HG02588 (cell line): ENCODE results near the gene MFGE8.
A peak's percentile ranks its signal among the peaks of the same experiment; 100 is the strongest.
"Not testable (repeated sequence)": the region's sequence is repeated elsewhere in the genome, so short reads cannot be mapped to it uniquely, and the experiment has no call there.

Experiments
- ATAC-seq: cut with Tn5 transposase; IDR thresholded peaks from one replicate; pipeline ENCODE4 v1.9.1; 2021; ENCODE audit warnings: mild to moderate bottlenecking, moderate library complexity; ENCODE audit not compliant: unreplicated experiment

The MFGE8 gene, protein sequence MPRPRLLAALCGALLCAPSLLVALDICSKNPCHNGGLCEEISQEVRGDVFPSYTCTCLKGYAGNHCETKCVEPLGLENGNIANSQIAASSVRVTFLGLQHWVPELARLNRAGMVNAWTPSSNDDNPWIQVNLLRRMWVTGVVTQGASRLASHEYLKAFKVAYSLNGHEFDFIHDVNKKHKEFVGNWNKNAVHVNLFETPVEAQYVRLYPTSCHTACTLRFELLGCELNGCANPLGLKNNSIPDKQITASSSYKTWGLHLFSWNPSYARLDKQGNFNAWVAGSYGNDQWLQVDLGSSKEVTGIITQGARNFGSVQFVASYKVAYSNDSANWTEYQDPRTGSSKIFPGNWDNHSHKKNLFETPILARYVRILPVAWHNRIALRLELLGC

DNA sequence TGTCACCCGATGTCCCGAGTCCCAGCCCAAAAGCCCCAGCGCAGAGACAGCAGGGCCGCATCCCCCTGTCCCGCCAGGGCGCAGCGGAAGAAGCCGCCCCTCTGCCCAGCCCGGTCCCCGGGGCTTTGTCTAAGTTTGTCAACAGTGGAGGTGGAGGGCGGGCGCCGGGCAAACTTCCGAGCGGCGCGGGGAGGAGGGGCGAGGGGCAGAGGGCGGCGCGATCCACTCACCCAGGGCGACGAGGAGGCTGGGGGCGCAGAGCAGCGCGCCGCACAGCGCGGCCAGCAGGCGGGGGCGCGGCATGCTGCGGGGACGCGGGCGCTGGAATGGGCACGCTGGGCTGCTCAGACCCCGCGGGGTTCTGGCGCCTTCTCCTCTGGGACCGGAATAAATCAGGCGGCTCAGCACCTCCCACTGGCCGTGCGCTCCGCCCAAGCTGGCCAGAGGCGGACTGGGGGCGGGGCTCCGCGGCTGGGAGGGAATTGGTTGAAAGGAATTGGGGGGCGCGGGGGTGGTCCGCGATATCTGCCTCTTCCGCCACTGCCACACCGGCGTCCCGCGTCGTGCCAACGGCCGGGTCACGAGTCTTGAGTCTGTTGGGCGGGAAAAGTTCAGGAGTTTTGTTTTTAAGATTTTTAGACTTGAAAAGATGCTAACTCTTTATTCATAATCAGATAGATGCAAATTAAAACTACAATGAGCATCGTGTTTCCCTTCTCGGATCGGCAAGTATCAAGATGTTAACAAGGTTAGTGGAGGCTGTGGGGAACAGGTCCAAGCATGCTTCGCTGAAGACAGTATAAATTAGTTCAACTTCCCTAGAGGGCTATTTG, at the start of gene MFGE8:
Gene MFGE8 (minus strand): TSS at position 363 of the 833 bp plus-strand sequence. CDS start 60 bp downstream, at position 303.
- peak; percentile 75 for ATAC-seq

DNA sequence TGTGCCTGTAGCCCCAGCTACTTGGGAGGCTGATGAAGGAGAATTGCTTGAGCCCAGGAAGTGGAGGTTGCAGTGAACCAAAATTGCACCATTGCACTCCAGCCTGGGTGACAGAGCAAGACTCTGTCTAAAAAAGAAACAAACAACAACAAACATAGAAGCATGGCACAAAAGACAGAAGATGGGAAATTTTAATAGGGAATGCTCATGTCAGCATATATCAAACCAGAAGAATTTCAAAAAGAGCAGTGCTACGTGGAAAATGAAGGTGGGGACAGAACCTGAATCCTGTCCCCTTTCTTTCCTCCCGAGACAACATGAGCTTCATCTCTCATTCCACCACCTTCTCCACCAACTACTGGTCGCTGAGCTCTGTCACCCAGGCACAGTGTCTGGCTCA, 46.3 kb upstream of the MFGE8 start:
- ATAC-seq: no peak

DNA sequence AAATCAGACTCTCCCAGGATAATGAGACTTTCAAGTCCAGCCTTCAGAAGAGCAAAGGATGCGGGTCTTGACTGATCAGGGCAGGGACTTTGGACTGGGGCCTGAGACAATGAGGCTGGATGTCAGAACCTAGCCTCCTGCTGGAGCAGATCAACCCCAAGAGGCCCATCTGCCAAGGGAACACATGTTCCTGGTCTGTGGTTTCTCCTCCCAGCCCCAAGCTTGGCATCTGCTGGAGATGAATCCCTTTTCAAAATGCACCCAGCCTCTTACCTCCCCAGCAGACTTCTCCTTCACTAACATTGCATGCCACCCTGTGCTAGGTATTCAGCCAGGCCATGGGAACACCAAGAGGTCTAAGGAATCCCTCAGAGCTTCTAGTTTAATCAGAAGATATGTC, 43.7 kb upstream of the MFGE8 start:
- ATAC-seq: no peak

DNA sequence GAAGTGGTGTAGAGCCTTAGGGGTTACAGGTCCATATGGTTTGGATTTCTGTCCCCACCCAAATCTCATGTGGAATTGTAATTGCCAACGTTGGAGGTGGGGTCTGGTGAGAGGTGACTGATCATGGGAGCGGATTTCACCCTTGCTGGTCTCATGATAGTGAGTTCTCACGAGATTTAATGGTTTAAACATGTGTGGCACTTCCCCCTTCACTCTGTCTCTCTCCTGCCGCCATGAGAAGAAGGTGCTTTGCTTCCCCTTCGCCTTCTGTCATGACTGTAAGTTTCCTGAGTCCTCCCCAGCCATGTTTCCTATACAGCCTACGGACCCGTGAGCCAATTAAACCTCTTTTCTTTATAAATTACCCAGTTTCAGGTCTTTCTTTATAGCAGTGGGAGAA, 43.1 kb upstream of the MFGE8 start:
- ATAC-seq: no peak

DNA sequence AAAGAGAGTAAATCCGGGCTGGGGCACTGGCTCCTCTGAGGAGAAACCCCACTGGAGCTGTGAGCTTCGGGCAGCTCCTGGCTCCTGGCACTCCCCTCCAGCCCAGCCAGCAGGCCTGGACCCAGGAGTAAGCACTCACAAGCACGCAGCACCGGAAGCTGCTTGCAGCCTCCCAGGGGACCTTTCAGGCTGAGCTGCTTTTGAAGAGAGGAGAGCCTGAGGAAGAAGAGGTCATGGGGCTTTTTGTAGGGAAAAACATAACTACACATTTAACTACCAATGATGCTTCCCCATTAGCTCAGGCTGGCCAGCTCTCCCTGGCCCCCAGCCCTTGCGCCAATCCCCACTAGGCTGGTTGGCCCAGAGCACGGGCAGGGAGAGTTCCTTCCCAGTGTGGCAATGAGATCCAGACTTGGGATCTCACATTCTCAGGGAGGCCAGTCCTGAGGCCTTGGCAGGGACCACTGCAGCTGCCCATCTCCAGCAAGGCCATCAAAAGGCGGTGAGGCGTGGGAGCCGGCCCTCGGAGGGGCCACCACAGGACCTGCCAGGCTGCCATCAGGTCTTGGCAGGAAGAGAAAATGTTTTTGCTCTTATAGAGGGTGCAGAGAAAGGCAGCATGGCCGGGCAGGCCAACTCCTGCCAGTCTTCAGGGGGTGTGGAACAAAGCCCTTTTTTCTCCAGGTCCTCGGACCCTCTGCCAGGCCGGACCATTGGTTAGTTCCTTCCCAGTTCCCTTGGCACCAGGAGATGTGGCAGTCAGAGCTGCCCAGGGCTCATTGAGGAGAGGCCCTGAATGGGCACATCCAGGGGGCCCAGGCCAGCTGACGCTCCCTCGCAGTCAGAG, 41.5 kb upstream of the MFGE8 start:
- no peak for ATAC-seq

DNA sequence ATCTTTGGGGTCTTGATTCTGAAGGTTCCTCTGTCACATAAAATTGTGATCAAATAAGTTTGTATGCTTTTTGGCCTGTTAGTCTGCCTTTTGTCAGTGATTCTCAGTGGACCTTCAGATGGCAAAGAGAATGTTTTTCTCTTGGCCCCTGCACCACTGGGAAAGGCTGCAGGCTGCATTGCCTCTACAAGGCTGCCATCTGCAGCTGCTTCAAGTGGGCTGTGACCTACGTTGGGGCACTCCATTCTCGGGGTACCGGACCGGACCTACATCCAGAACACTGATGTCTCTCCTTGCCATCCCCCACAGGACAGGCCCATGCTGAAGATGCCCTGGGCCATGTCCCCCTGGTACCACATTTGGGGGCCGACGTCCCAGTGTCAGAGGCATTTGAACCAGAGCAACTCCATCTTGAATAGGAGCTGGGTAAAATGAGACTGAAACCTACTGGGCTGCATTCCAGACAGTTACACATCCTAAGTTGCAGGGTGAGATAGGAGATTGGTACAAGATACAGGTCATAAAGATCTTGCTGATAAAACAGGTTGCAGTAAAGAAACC, 37.5 kb upstream of the MFGE8 start:
- no peak for ATAC-seq

DNA sequence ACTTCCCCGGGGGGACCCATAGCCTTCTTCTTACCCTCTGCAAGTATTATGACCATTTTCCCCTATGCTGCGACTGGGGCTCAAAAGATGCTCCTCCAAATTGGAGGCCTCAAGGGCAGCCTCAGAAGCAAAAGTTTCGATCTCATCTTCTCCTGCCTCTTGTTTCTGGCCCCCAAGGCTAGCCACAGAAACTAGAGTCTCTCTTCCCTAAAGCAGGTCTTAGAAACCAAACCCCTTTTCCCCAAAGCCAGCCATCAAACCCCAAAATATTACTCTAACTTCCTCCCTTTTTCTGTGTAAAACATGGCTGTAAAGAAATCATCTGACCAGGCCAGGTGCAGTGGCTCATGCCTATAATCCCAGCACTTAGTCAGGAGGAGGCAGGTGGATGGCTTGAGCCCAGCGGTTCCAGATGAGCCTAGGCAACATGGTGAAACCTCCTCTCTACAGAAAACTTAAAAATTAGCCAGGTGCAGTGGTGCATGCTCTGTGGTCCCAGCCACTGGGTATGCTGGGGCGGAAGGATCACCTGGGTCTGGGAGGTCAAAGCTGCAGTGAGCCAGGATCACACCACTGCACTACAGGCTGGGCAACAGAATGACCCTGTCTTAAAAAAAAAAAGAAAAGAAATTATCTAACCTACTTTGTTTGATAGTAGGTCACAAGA, 36.7 kb upstream of the MFGE8 start:
- no peak for ATAC-seq

DNA sequence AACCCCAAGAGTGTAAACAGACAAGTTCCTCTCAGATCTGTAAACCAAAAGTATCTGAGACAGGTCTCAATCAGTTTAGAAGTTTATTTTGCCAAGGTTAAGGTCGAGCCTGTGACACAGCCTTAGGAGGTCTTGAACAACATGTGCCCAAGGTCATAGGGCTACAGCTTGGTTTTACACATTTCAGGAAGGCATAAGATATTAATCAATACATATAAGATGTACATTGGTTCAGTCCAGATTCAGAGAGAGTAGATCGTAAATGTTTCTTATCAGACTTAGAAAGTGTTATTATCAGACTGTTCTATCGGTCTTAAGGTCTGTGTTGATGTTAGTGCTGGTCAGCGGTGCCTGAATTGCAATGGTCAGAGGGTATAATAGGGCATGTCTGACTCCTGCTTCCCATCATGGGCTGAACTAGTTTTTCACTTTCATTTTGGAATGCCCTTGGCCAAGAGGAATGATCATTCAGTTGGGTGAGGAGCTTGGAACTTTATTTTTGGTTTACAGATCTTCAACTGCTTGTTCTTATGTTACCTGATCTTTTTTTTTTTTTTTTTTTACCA, 27.0 kb upstream of the MFGE8 start:
- ATAC-seq: no peak

DNA sequence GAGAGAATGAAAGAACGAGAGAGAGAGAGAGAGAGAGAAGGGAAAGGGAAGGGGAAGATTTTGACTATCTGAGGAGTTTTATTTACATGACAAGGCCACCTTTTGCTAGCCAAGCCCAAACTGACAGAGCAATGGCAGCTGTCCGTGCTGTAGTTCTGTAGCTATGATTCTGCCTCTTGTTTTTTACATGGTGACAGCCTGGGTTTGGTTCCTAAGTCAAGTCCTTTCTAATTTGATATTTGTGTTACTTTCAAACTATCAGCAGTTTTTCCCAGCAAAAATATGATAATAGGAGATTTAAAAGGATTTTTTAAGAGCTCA, 26.3 kb upstream of the MFGE8 start:
- ATAC-seq: no peak

DNA sequence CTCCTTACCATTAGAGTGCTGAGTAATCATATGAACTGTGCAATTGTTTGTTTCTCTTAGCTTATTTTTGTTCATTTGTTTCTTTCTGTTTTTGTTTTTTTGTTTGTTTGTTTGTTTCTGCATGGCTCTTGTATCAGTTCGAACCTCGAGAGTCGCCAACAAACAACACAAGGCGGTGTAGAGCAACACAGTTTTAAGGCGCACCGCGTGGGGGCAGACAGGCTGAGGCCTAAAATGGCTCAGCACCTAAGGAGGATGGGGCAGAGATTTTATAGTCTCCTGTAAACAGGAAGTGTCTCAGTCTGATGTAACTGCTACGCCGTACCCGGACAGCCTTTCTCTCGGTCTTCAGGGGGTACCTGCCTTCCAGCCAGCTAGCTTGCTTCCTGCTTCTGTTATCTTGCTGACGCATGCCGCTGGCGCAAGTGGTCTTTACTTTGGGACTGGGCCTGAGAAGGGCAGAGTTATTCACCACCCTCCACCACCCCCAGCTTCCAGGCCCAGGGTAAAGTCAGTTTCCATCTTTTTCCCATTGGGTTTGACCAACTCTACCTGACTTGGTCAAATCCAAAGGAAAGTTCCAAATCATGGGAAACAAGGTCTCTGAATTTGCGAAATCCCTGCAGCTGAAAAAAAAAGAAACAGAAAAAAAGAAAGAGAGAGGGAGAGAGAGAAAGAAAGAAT, 25.8 kb upstream of the MFGE8 start:
- ATAC-seq: no peak

DNA sequence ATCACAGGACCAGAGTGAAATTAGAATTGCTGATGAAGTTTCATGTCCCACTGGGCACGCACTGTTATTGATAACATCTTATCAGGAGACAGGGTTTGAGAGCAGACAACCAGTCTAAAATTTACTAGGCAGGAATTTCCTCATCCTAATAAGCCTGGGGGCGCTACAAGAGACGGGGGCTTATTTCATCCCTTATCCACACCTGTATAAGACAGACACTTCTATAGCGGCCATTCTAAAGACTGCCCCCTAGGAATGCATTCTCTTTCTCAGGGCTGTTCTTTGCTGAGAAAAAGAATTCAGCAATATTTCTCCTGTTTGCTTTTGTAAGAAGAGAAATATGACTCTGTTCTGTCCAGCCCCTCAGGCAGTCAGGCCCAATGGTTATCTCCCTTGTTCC, 21.3 kb upstream of the MFGE8 start:
- not testable (repeated sequence) for ATAC-seq

DNA sequence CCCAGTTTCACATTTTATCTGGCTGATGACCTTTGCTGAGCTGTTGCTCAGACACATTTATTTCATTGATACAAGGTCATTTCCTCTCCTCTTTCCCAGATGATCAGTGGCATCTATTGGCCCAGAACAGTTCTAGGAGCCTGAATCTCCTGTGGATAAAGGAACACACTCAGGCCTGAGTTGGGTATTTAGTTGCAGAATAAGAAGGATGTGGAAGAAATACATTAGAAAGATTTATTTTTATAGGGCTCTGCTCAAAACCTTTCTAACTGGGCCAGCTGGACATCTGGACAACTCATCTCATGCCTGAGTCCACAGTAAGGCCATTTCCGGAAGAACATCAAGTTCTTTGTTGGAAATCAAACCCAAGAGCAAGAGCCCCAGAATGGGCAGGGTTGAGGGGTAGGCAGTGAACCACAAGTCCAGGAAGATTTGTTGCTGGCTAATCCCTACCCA, 19.7 kb upstream of the MFGE8 start:
- no peak for ATAC-seq

DNA sequence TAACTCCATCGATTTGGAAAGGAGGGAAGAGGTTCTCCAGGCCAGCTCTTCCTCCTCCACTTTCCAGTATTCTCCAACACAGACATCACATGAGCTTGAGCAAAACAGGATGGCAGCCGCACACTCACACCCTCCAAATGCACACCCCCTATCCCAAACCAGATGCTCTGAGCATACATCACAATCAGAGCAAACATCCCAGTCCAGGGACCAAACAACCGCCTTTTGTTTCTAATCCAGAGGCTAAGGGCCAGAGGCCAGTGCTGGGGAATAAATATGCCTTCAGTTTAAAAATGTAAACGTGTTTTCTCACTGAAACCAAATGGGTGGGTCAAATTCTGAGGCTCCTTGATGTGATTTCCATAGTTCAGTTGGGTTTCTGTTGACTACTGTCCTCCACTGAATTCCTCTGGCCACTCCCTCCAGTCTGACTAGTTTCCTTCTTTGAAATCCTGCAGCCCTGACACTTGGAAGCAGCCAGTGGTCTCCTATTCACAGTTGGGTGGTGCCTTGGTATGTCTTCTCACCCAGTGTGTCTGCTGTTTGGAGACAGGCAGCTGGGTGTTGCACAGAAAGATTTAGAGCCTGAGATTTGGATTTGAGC, 19.2 kb upstream of the MFGE8 start:
- ATAC-seq: no peak

DNA sequence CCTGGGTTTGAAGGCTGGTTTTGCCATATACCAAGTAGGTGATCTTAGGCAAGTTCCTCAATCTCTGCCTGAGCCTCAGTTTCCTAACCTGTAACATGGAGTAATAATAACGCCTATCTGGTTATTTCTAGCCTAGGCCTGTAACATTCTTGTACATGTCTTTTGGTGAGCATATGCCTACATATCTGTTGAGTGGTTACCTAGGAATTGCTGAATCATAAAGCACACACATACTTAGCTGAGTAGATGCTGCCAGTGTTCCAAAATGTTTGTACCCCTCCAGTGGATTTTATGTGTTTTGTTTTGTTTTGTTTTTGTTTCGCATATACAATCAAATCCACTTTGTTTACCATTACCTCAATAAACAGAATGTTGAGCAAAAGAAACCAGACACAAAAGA, 17.4 kb upstream of the MFGE8 start:
- no peak for ATAC-seq

DNA sequence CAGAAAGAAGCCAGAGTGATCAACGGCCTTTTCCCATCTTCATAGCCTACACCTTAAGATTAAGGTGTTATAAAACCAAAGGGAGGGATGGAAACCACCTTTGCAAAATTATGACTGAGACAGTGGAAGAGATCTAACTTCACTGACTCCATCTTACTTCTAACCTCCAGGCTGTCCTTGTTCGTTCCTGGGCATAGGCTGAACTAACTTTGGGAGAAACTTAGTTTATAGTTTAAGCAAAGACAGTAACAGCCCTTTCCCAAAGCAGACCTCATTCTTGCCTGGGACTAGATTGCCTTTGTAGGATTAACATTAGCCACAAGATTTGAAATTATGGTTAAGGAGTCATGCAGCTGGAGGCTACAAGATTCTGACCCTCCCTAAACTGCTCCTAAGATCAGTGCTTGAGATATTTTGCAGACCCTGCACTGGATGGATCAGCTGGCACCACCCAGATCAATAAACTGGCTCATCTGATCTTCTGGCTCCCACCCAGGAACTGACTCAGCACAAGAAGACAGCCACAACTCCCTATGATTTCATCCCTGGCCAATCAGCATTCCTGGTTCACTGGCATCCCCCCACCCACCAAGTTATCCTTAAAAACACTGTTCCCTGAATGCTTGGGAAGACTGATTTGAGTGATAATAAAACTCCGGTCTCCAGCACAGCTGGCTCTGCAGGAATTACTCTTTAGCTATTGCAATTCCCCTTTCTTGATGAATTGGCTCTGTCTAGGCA, 16.3 kb upstream of the MFGE8 start:
- not testable (repeated sequence) for ATAC-seq

DNA sequence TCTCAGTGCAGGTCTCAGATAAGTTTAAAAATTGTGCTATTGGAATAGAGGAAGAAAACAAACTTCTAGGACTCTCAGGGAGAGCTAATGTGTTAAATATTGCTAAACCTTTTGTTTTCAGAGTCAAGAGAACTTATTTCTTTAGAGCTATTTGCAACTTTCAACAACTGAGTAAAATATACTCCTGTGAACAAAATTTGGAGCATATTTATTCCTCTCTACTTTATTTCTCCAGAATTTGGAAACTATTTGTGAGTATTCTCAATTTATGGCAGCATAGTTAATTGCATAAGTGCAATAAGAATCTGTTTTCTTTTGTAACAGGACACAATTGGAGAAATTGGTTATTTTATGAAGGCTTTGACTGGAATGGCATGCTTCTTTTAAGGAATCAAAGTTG, 15.0 kb upstream of the MFGE8 start:
- ATAC-seq: not testable (repeated sequence)

DNA sequence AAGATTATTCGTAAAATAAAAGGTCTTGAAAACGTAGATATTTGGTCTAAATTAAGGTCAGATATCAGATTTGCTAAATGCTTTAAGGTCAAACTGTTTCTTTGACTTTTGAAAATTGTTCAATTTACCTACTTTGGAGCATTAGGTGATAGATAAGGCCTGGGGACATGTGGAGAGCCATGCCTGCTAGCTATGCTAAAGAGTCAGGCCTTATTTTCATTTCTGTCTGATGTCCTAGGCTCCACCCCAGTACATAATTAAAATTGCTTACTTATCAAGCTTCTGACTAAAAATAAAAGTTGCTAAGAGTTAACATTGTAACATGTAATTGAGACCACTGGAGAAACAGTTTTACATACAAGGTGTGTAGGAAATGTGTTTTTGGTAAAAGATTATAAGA, 12.5 kb upstream of the MFGE8 start:
- ATAC-seq: not testable (repeated sequence)

DNA sequence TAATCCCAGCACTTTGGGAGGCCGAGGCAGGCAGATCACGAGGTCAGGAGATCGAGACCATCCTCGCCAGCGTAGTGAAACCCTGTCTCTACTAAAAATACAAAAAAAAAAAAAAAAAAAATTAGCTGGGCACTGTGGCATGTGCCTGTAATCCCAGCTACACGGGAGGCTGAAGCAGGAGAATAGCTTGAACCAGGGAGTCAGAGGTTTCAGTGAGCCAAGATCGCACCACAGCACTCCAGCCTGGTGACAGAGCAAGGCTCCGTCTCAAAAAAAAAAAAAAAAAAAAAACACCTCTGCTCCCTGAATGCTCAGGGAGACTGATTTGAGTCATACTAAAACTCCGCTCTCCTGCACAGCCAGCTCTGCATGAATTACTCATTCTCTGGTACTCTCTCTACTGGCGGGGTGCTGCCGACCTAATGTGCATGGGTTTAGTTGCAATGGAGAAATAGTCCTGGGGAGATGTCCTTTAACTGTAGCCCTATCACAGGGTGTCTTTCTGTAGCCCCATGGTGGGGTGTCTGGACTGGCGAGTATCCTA, 7.8 kb upstream of the MFGE8 start:
- ATAC-seq: peak; percentile 89
